ENCODE results near the gene COL4A4.

- TF ChIP-seq CTCF (conservative IDR thresholded peaks at IDR 0.05; ENCODE audit: low read depth, low read length) (peak; percentile 93), RAD21 (IDR thresholded peaks at IDR 0.05; ENCODE audit: low read length) (peak; percentile 90), POLR2A (IDR thresholded peaks at IDR 0.05; ENCODE audit: low read depth, low read length) (no peak), USF2 (IDR thresholded peaks at IDR 0.05; ENCODE audit: low read depth, low read length) (no peak), MAZ (IDR thresholded peaks at IDR 0.05; ENCODE audit: borderline replicate concordance, low read depth, low read length) (no peak), CEBPB (IDR thresholded peaks at IDR 0.05; ENCODE audit: low read depth, low read length) (peak; percentile 60; the same call in 1 of the 2 replicates), ELK1 (IDR thresholded peaks at IDR 0.05; ENCODE audit: borderline replicate concordance, low read depth, low read length) (no peak), MAFK (IDR thresholded peaks at IDR 0.05; ENCODE audit: low read depth, low read length) (no peak), RCOR1 (IDR thresholded peaks at IDR 0.05; ENCODE audit: insufficient replicate concordance, low read length) (no peak), MXI1 (IDR thresholded peaks at IDR 0.05; ENCODE audit: borderline replicate concordance, low read depth, low read length) (no peak), FOS (IDR thresholded peaks at IDR 0.05; ENCODE audit: low read depth, low read length) (no peak), RFX5 (IDR thresholded peaks at IDR 0.05; ENCODE audit: low read depth, low read length) (no peak), SMC3 (IDR thresholded peaks at IDR 0.05; ENCODE audit: low read depth, low read length) (peak; percentile 65)
Measured at GRCh38 chr2:227106845-227107759, 56.9 kb downstream of the COL4A4 start.
